Measurements from ENCODE around the gene RBP2.

- TF ChIP-seq, protein P1, sequence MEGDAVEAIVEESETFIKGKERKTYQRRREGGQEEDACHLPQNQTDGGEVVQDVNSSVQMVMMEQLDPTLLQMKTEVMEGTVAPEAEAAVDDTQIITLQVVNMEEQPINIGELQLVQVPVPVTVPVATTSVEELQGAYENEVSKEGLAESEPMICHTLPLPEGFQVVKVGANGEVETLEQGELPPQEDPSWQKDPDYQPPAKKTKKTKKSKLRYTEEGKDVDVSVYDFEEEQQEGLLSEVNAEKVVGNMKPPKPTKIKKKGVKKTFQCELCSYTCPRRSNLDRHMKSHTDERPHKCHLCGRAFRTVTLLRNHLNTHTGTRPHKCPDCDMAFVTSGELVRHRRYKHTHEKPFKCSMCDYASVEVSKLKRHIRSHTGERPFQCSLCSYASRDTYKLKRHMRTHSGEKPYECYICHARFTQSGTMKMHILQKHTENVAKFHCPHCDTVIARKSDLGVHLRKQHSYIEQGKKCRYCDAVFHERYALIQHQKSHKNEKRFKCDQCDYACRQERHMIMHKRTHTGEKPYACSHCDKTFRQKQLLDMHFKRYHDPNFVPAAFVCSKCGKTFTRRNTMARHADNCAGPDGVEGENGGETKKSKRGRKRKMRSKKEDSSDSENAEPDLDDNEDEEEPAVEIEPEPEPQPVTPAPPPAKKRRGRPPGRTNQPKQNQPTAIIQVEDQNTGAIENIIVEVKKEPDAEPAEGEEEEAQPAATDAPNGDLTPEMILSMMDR (IDR thresholded peaks at IDR 0.05): no peak
- TF ChIP-seq POLR2A (IDR thresholded peaks at IDR 0.05): no peak
Measured at GRCh38 chr3:139466360-139466759, 10.0 kb downstream of the RBP2 start.
